ENCODE data around the gene RRM1. TPM values are rescaled to one million over a fixed set of nuclear protein-coding genes. Genes with fewer than 3 reads are reported as not detected.
A peak's percentile ranks its signal among the peaks of the same experiment; 100 is the strongest.

Gene RRM1
- total RNA-seq, 1 donor = 158 TPM

DNA sequence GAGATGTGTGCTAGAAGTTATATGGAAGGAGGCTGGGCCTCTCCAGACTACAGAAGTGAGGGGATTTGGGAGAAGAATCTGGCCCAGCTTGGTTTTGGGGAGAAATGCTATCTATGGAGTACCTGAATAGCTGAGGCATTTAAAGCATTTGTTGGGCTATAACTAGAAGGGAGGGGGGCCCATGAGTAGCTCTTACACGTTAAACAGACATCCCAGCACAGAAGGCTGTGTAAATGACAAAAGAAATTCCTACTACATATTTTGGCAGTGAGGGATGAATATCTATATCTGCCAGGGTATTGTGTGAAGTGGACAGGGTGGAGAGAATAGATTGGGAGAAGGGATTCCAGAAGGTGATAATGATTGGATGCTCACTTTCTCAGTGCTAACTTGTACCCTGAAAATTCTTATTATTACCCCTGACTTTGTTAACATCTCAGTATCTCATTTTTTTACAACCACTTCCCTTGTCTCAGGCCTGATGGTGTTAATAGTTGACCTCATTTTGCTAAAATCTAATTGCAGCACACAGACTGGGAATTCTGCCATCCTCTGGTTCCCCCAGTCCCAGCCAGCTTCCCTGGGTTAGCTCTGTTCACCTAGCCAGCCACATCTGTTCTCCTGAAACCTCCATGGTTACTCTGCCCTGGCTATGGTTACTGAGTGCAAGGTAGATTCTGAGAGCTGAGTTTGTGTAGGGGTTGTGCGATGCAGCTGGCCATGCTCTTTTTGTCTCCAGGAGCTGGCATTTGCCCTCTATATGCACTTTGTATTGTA is 28.8 kb upstream of the RRM1 start:
- peak; percentile 64 for DNase-seq (ENCODE audit: low read depth)
- TF ChIP-seq, protein P1, sequence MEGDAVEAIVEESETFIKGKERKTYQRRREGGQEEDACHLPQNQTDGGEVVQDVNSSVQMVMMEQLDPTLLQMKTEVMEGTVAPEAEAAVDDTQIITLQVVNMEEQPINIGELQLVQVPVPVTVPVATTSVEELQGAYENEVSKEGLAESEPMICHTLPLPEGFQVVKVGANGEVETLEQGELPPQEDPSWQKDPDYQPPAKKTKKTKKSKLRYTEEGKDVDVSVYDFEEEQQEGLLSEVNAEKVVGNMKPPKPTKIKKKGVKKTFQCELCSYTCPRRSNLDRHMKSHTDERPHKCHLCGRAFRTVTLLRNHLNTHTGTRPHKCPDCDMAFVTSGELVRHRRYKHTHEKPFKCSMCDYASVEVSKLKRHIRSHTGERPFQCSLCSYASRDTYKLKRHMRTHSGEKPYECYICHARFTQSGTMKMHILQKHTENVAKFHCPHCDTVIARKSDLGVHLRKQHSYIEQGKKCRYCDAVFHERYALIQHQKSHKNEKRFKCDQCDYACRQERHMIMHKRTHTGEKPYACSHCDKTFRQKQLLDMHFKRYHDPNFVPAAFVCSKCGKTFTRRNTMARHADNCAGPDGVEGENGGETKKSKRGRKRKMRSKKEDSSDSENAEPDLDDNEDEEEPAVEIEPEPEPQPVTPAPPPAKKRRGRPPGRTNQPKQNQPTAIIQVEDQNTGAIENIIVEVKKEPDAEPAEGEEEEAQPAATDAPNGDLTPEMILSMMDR (IDR thresholded peaks at IDR 0.05; ENCODE audit: insufficient read depth, low read length) = no peak
- no peak overlapping the region for H3K4me3 ChIP-seq (ENCODE audit: low read depth, low read length)

DNA sequence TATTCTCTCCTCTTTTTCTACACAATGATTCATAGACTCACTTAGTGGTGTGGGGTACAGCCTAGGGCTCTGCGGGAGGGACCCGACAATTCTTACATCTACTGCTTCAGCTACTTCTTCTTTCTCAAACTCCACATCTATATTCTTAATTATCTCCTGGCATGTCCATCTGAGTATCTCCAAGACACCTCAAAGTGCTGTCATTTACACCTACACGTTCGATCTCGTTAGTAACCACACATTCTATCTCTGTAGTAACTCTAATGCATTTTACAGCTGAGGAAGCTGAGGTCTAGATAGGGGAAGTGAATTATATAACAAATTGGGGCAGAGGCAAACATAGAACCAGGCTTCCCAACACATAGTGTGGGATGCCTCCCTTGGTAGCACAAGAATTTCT is 27.7 kb upstream of the RRM1 start:
- TF ChIP-seq, protein P1 (IDR thresholded peaks at IDR 0.05; ENCODE audit: insufficient read depth, low read length) = no peak
- no peak overlapping the region for H3K4me3 ChIP-seq (ENCODE audit: low read depth, low read length)
- no peak for DNase-seq (ENCODE audit: low read depth)

DNA sequence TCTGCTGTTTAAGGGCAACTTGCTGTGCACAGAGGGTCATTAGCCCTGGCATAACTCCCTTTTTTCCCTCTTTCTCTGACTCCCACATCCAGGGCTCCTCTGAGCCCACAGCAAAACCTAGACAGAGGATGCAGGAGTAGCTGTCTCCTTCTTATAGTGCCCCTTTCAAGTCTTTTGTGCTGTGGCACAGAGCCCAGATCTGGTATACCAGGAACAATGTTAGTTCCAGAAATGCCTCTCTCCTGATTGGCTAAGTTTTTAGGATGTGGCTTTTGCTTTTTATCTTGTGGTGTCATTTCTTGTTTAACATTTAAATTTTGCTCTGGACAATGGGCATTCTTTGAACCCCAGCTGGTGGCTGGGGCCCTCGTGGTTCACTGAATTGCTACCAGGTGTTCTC is 25.6 kb upstream of the RRM1 start:
- H3K4me3 ChIP-seq (ENCODE audit: low read depth, low read length) = no peak overlapping the region
- TF ChIP-seq, protein P1 (IDR thresholded peaks at IDR 0.05; ENCODE audit: insufficient read depth, low read length) = no peak
- DNase-seq (ENCODE audit: low read depth) = peak; percentile 56

GRCh38 chr11:4071325-4071724 is 23.3 kb upstream of the RRM1 start:
- TF ChIP-seq, protein P1 (IDR thresholded peaks at IDR 0.05; ENCODE audit: insufficient read depth, low read length) = no peak
- no peak overlapping the region for H3K4me3 ChIP-seq (ENCODE audit: low read depth, low read length)
- DNase-seq (ENCODE audit: low read depth) = no peak

DNA sequence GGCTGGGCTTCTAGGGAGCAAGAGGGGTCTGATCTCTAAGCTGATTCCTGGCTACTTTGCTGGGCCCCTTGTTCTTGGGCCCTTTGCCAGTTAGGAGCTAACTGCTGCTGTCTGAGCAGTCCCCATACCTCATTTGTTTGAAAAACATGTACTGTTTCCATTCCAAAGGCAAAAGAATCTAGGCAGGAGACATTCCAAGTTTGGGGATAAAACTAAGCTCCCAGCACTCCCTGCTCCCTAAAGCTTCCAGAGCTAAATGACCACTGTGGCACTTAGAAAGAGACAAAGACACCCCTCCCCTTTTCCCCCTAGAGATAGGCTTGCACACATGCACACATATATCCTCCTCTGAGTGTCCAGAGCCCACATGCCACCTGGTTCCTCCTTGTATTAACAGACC is 22.7 kb upstream of the RRM1 start:
- DNase-seq (ENCODE audit: low read depth) = no peak
- no peak overlapping the region for H3K4me3 ChIP-seq (ENCODE audit: low read depth, low read length)
- TF ChIP-seq, protein P1 (IDR thresholded peaks at IDR 0.05; ENCODE audit: insufficient read depth, low read length) = no peak

DNA sequence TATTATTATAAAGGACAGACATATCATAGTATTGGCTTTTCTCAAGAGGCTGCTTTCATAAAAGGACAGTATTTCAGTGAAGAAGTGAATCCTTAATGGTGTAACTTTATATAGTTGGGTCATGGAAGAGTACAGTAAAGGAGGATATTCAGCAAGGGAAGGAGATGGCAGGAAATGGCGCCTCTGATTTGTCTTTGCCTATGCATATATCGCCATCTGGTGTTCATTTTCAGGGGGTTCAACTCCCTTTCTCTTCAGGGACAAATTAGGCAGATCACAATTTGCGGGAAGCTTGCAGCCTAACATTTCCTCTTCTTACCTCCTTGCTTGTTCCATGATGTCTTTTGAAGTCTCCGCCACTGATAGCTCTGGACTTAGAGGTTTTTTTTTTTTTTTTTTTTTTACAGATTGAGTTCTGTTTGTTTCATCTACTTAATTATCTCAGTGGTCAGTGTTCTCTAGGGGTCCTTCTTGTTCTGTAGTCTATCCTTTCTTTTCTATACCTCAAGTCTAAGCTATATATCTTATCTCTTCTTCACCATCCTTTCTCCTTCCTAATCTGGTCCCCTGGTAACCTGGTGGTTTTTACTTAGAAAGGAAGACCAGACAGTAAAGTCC is 21.8 kb upstream of the RRM1 start:
- TF ChIP-seq, protein P1 (IDR thresholded peaks at IDR 0.05; ENCODE audit: insufficient read depth, low read length) = peak; percentile 83
- no peak overlapping the region for H3K4me3 ChIP-seq (ENCODE audit: low read depth, low read length)
- DNase-seq (ENCODE audit: low read depth) = peak; percentile 89
